Neural cell (in vitro differentiated cells): ENCODE measurements around the gene PGM5. TPM values are rescaled to one million over a fixed set of nuclear protein-coding genes. Genes with fewer than 3 reads are reported as not detected.

Source experiments
- H2AFZ ChIP-seq: fragments of 200-600, 300-800 bp; sonication (generic), shearing (Covaris generic); 2 replicates; pipeline ENCODE4 v1.6.0; 2014; ENCODE audit warnings: low read depth, mild to moderate bottlenecking, antibody characterized with exemption, low read length, moderate library complexity
- H3F3A ChIP-seq: fragments of 200-600 bp; shearing (Covaris generic); 2 replicates; pipeline ENCODE4 v1.6.1; 2016; ENCODE audit warnings: mild to moderate bottlenecking, moderate library complexity, mixed read lengths, antibody characterized with exemption, low read length; ENCODE audit not compliant: insufficient read depth, poor library complexity, severe bottlenecking
- H3K27ac ChIP-seq: fragments of 200-600, 300-800 bp; sonication (generic), shearing (Covaris generic); 2 replicates; pipeline ENCODE4 v1.5.1; 2014; ENCODE audit warnings: mild to moderate bottlenecking, low read length, moderate library complexity
- H3K27me3 ChIP-seq: fragments of 300-800, 200-600 bp; sonication (generic), shearing (Covaris generic); 2 replicates; pipeline ENCODE4 v1.6.0; 2014; ENCODE audit warnings: mild to moderate bottlenecking, low read depth, low read length, moderate library complexity; ENCODE audit not compliant: insufficient read depth
- H3K36me3 ChIP-seq: fragments of 300-800, 200-600 bp; sonication (generic), shearing (Covaris generic); 2 replicates; pipeline ENCODE4 v1.5.1; 2014; ENCODE audit warnings: mild to moderate bottlenecking, antibody characterized with exemption, low read length, moderate library complexity; ENCODE audit not compliant: insufficient read depth
- H3K4me2 ChIP-seq: fragments of 300-800, 200-600 bp; sonication (generic), shearing (Covaris generic); 2 replicates; pipeline ENCODE4 v1.6.0; 2014; ENCODE audit warnings: mild to moderate bottlenecking, low read length
- H3K4me3 ChIP-seq: fragments of 300-800, 200-600 bp; sonication (generic), shearing (Covaris generic); 2 replicates; pipeline ENCODE4 v1.5.1; 2014; ENCODE audit warnings: mild to moderate bottlenecking, low read length, moderate library complexity
- H3K79me2 ChIP-seq: fragments of 200-600 bp; shearing (Covaris generic); replicated peaks from 2 replicates; pipeline ENCODE4 v1.6.0; 2014; ENCODE audit warnings: mild to moderate bottlenecking, low read length, moderate library complexity; ENCODE audit not compliant: insufficient read depth
- H3K9ac ChIP-seq: fragments of 300-800, 200-600 bp; sonication (generic), shearing (Covaris generic); 2 replicates; pipeline ENCODE4 v1.6.1; 2016; ENCODE audit warnings: mild to moderate bottlenecking, low read length, mixed read lengths
- H3K9me2 ChIP-seq: fragments of 200-600 bp; shearing (Covaris generic); 2 replicates; pipeline ENCODE4 v1.6.1; 2016; ENCODE audit warnings: mild to moderate bottlenecking, low read length, mixed read lengths; ENCODE audit not compliant: insufficient read depth
- H3K9me3 ChIP-seq: fragments of 200-600, 300-800 bp; sonication (generic), shearing (Covaris generic); 2 replicates; pipeline ENCODE4 v1.6.1; 2016; ENCODE audit warnings: mild to moderate bottlenecking, mixed run types, low read length, moderate library complexity, mixed read lengths
- H4K20me1 ChIP-seq: fragments of 200-600 bp; shearing (Covaris generic); 2 replicates; pipeline ENCODE4 v1.6.1; 2016; ENCODE audit warnings: mild to moderate bottlenecking, mixed run types; ENCODE audit not compliant: insufficient read depth
- EP300 ChIP-seq: fragments of 450-650 bp; conservative IDR thresholded peaks from 2 replicates; pipeline ENCODE4 v1.6.1; 2014; ENCODE audit warnings: antibody characterized with exemption, mild to moderate bottlenecking, moderate library complexity; ENCODE audit not compliant: poor library complexity, severe bottlenecking
- EZH2 ChIP-seq: fragments of 200-600, 300-800 bp; shearing (Covaris generic), sonication (generic); IDR thresholded peaks from 2 replicates; pipeline ENCODE4 v1.6.1; 2014; ENCODE audit warnings: antibody characterized with exemption, low read length, borderline replicate concordance, mild to moderate bottlenecking; ENCODE audit not compliant: insufficient read depth, poor library complexity, severe bottlenecking
- MXI1 ChIP-seq: fragments of 450-650 bp; conservative IDR thresholded peaks from 2 replicates; pipeline ENCODE4 v1.6.1; 2014; ENCODE audit warnings: antibody characterized with exemption, mild to moderate bottlenecking; ENCODE audit not compliant: poor library complexity, severe bottlenecking
- POLR2AphosphoS5 ChIP-seq: IDR thresholded peaks from 2 replicates; pipeline ENCODE4 v1.6.1; 2012
- RAD21 ChIP-seq: fragments of 450-650 bp; conservative IDR thresholded peaks from 2 replicates; pipeline ENCODE4 v1.6.1; 2014; ENCODE audit warnings: antibody characterized with exemption, mild to moderate bottlenecking, moderate library complexity
- SMC3 ChIP-seq: fragments of 450-650 bp; conservative IDR thresholded peaks from 2 replicates; pipeline ENCODE4 v1.6.1; 2014; ENCODE audit warnings: antibody characterized with exemption, mild to moderate bottlenecking, moderate library complexity; ENCODE audit not compliant: poor library complexity
- TAF1 ChIP-seq: IDR thresholded peaks from 2 replicates; pipeline ENCODE4 v1.6.1; 2012; ENCODE audit warnings: low read depth
- polyA plus RNA-seq: library from polyadenylated mRNA; depleted of rRNA; stranded (reverse); fragments of >200 nt; gene quantifications from 2 replicates; pipeline ENCODE4 v1.2.3, GENCODE V29; 2014
- TF ChIP-seq, protein P1 (sequence below): fragments of 450-650 bp; IDR thresholded peaks from 2 replicates; pipeline ENCODE4 v1.5.1; 2014; ENCODE audit warnings: antibody characterized with exemption, mild to moderate bottlenecking, moderate library complexity; ENCODE audit not compliant: poor library complexity, severe bottlenecking
- TF ChIP-seq, protein P2 (sequence below): IDR thresholded peaks from 2 replicates; pipeline ENCODE4 v1.6.1; 2012; ENCODE audit warnings: borderline replicate concordance

Gene PGM5
- polyA plus RNA-seq, 1 donor from 2014 or later: not detected

DNA sequence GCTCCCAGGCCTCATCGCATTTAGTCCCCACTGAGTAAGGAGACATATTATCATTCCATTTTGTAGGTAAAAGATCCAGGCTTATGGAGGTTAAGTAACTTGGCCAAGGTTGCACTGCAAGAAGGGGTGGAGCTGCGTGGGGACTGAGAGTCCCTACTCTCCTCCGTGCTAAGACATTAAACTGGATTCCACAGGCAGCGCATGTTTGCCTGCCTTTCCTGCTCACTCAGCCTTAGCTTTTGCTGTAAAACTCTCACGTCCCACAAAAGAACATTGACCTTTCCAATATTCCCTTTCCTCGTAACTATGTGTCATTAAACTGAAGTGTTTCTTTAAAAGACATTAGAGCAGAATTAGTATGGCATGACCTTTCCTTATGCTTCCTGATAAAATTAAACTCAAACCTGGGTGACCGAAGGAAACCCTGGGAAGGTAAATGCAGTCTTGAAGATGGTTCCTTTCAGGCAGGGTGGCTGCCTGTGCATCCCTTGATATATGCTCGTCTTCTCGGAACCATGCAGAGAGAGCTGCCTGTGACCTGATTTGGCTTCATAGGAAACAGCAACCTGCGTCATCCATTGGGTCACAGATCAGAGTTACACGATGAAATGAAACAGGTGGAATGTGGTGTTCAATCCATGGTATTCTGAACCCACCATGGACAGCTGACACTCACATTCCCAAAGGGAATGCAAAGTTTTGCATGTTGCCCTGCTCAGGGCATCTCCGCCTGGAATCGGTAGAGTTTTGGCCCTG lies 98.3 kb downstream of the PGM5 start:
- no peaks in the 10 kb centered on the region for H3F3A ChIP-seq
- H2AFZ ChIP-seq: no peak overlapping the region
- no peaks in the 10 kb centered on the region for H3K79me2 ChIP-seq
- TF ChIP-seq POLR2AphosphoS5: no peak
- no peak for TF ChIP-seq SMC3
- TF ChIP-seq EZH2: no peak
- TF ChIP-seq EP300: no peak
- TF ChIP-seq, protein P1, sequence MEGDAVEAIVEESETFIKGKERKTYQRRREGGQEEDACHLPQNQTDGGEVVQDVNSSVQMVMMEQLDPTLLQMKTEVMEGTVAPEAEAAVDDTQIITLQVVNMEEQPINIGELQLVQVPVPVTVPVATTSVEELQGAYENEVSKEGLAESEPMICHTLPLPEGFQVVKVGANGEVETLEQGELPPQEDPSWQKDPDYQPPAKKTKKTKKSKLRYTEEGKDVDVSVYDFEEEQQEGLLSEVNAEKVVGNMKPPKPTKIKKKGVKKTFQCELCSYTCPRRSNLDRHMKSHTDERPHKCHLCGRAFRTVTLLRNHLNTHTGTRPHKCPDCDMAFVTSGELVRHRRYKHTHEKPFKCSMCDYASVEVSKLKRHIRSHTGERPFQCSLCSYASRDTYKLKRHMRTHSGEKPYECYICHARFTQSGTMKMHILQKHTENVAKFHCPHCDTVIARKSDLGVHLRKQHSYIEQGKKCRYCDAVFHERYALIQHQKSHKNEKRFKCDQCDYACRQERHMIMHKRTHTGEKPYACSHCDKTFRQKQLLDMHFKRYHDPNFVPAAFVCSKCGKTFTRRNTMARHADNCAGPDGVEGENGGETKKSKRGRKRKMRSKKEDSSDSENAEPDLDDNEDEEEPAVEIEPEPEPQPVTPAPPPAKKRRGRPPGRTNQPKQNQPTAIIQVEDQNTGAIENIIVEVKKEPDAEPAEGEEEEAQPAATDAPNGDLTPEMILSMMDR: no peak
- TF ChIP-seq RAD21: no peak
- TF ChIP-seq, protein P2, sequence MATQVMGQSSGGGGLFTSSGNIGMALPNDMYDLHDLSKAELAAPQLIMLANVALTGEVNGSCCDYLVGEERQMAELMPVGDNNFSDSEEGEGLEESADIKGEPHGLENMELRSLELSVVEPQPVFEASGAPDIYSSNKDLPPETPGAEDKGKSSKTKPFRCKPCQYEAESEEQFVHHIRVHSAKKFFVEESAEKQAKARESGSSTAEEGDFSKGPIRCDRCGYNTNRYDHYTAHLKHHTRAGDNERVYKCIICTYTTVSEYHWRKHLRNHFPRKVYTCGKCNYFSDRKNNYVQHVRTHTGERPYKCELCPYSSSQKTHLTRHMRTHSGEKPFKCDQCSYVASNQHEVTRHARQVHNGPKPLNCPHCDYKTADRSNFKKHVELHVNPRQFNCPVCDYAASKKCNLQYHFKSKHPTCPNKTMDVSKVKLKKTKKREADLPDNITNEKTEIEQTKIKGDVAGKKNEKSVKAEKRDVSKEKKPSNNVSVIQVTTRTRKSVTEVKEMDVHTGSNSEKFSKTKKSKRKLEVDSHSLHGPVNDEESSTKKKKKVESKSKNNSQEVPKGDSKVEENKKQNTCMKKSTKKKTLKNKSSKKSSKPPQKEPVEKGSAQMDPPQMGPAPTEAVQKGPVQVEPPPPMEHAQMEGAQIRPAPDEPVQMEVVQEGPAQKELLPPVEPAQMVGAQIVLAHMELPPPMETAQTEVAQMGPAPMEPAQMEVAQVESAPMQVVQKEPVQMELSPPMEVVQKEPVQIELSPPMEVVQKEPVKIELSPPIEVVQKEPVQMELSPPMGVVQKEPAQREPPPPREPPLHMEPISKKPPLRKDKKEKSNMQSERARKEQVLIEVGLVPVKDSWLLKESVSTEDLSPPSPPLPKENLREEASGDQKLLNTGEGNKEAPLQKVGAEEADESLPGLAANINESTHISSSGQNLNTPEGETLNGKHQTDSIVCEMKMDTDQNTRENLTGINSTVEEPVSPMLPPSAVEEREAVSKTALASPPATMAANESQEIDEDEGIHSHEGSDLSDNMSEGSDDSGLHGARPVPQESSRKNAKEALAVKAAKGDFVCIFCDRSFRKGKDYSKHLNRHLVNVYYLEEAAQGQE: no peak
- no peak for TF ChIP-seq MXI1
- TF ChIP-seq TAF1: no peak
- no peak overlapping the region for H3K27ac ChIP-seq
- H3K36me3 ChIP-seq: no peaks in the 10 kb centered on the region
- H3K9ac ChIP-seq: no peak overlapping the region
- no peaks in the 10 kb centered on the region for H3K9me3 ChIP-seq
- H3K4me2 ChIP-seq: no peak overlapping the region
- no peaks in the 10 kb centered on the region for H3K27me3 ChIP-seq
- H4K20me1 ChIP-seq: no peaks in the 10 kb centered on the region
- H3K4me3 ChIP-seq: no peak overlapping the region
- H3K9me2 ChIP-seq: no peaks in the 10 kb centered on the region

DNA sequence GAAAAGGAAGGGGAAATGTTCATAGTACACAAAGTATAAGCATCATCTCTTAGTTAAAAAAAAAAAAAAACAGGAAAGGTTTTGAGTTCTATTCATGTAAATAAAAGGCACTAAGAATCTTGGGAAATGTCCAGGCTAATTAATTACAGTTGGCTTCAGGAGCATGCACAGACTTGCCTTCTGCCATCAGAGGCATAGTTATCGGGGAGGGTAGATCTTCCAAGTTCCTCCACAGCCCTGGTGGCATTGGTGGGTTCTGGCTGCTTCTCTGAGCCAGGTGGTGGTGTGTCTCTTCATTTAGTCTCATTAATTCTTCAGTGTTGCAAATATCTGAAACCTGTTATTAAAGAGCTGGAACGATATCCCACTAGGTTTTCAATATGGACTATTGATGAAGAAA lies 99.0 kb downstream of the PGM5 start:
- no peaks in the 10 kb centered on the region for H3K9me3 ChIP-seq
- no peaks in the 10 kb centered on the region for H4K20me1 ChIP-seq
- no peak for TF ChIP-seq EZH2
- TF ChIP-seq, protein P1: no peak
- no peak for TF ChIP-seq SMC3
- no peak for TF ChIP-seq EP300
- TF ChIP-seq, protein P2: no peak
- TF ChIP-seq POLR2AphosphoS5: no peak
- TF ChIP-seq TAF1: no peak
- TF ChIP-seq MXI1: no peak
- no peak for TF ChIP-seq RAD21
- no peaks in the 10 kb centered on the region for H3K27me3 ChIP-seq
- H3K79me2 ChIP-seq: no peaks in the 10 kb centered on the region
- no peak overlapping the region for H2AFZ ChIP-seq
- H3K9me2 ChIP-seq: no peaks in the 10 kb centered on the region
- H3K27ac ChIP-seq: no peak overlapping the region
- no peaks in the 10 kb centered on the region for H3F3A ChIP-seq
- no peak overlapping the region for H3K9ac ChIP-seq
- no peak overlapping the region for H3K4me2 ChIP-seq
- no peaks in the 10 kb centered on the region for H3K36me3 ChIP-seq
- no peak overlapping the region for H3K4me3 ChIP-seq
